Ishikawa (cell line): Measurements from ENCODE around the gene ZMAT3.

ENCODE experiments used
- CEBPB ChIP-seq: IDR thresholded peaks from 2 replicates; pipeline ENCODE4 v1.6.1; 2012
- CREB1 ChIP-seq: IDR thresholded peaks from 2 replicates; pipeline ENCODE4 v1.6.1; 2012; ENCODE audit warnings: low read depth
- EGR1 ChIP-seq: IDR thresholded peaks from 2 replicates; pipeline ENCODE4 v1.6.1; 2012
- EP300 ChIP-seq: IDR thresholded peaks from 2 replicates; pipeline ENCODE4 v1.6.1; 2012; ENCODE audit warnings: borderline replicate concordance
- FOXM1 ChIP-seq: IDR thresholded peaks from 2 replicates; pipeline ENCODE4 v1.6.1; 2012; ENCODE audit warnings: low read depth, borderline replicate concordance
- NFIC ChIP-seq: IDR thresholded peaks from 2 replicates; pipeline ENCODE4 v1.6.1; 2012
- RAD21 ChIP-seq: IDR thresholded peaks from 2 replicates; pipeline ENCODE4 v1.6.1; 2012; ENCODE audit warnings: low read depth
- TAF1 ChIP-seq: IDR thresholded peaks from 2 replicates; pipeline ENCODE4 v1.6.1; 2012; ENCODE audit warnings: low read depth, mild to moderate bottlenecking
- TCF12 ChIP-seq: IDR thresholded peaks from 2 replicates; pipeline ENCODE4 v1.6.1; 2012; ENCODE audit warnings: low read depth
- TEAD4 ChIP-seq: IDR thresholded peaks from 2 replicates; pipeline ENCODE4 v1.6.1; 2012
- YY1 ChIP-seq: IDR thresholded peaks from 2 replicates; pipeline ENCODE4 v1.6.1; 2012; ENCODE audit warnings: low read depth
- ZBTB7A ChIP-seq: IDR thresholded peaks from 2 replicates; pipeline ENCODE4 v1.6.1; 2012; ENCODE audit warnings: low read depth
- TF ChIP-seq, protein P1 (sequence below): IDR thresholded peaks from 2 replicates; pipeline ENCODE4 v1.6.1; 2012; ENCODE audit warnings: low read depth, mild to moderate bottlenecking
- TF ChIP-seq, protein P2 (sequence below): IDR thresholded peaks from 2 replicates; pipeline ENCODE4 v1.6.1; 2012
- TF ChIP-seq, protein P3 (sequence below): IDR thresholded peaks from 2 replicates; pipeline ENCODE4 v1.6.1; 2012

ZMAT3 gene

DNA sequence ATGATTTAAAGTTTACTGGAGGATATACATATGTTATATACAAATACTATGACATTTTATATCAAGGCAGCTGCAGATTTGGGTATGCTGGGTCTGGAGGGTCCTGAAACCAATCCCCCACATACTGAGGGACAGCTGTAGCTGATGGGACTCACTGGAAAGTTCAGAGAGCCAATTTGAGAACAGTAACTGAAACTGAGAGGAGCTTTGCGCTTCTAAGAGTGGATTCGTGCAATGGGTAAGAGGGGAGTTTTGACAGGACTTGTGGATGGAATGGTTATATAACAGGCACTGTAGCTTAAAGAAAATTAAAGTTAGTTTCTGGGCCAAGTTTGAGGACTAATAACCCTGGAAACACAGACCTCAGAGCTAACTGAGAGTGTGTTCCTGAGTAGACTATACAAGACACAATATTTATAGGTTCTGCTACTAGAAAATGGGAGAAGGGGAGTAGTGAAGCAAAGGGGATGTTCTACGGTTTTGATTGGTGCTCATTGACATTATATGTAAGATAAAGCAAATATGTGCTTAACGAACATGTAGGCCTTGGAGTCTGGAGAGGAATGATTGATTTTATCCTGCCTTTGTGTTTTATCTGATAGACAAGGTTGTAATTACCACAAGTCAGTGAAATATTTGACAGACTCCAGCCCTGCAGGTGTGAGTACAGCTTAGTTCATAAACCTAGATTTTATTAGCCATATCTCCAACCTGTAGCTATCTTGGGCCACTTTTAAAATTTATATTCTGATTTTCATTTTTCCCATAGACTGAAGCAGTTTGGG is 4.8 kb upstream of the ZMAT3 start:
- TF ChIP-seq RAD21 (no peak), ZBTB7A (no peak), TEAD4 (no peak), CEBPB (no peak), EP300 (no peak), EGR1 (no peak), CREB1 (no peak), NFIC (no peak), FOXM1 (no peak), YY1 (no peak), TAF1 (no peak), TCF12 (no peak)
- TF ChIP-seq, protein P1, sequence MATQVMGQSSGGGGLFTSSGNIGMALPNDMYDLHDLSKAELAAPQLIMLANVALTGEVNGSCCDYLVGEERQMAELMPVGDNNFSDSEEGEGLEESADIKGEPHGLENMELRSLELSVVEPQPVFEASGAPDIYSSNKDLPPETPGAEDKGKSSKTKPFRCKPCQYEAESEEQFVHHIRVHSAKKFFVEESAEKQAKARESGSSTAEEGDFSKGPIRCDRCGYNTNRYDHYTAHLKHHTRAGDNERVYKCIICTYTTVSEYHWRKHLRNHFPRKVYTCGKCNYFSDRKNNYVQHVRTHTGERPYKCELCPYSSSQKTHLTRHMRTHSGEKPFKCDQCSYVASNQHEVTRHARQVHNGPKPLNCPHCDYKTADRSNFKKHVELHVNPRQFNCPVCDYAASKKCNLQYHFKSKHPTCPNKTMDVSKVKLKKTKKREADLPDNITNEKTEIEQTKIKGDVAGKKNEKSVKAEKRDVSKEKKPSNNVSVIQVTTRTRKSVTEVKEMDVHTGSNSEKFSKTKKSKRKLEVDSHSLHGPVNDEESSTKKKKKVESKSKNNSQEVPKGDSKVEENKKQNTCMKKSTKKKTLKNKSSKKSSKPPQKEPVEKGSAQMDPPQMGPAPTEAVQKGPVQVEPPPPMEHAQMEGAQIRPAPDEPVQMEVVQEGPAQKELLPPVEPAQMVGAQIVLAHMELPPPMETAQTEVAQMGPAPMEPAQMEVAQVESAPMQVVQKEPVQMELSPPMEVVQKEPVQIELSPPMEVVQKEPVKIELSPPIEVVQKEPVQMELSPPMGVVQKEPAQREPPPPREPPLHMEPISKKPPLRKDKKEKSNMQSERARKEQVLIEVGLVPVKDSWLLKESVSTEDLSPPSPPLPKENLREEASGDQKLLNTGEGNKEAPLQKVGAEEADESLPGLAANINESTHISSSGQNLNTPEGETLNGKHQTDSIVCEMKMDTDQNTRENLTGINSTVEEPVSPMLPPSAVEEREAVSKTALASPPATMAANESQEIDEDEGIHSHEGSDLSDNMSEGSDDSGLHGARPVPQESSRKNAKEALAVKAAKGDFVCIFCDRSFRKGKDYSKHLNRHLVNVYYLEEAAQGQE, result no peak
- TF ChIP-seq, protein P2, sequence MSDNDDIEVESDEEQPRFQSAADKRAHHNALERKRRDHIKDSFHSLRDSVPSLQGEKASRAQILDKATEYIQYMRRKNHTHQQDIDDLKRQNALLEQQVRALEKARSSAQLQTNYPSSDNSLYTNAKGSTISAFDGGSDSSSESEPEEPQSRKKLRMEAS, result no peak
- TF ChIP-seq, protein P3, sequence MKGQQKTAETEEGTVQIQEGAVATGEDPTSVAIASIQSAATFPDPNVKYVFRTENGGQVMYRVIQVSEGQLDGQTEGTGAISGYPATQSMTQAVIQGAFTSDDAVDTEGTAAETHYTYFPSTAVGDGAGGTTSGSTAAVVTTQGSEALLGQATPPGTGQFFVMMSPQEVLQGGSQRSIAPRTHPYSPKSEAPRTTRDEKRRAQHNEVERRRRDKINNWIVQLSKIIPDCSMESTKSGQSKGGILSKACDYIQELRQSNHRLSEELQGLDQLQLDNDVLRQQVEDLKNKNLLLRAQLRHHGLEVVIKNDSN, result no peak

DNA sequence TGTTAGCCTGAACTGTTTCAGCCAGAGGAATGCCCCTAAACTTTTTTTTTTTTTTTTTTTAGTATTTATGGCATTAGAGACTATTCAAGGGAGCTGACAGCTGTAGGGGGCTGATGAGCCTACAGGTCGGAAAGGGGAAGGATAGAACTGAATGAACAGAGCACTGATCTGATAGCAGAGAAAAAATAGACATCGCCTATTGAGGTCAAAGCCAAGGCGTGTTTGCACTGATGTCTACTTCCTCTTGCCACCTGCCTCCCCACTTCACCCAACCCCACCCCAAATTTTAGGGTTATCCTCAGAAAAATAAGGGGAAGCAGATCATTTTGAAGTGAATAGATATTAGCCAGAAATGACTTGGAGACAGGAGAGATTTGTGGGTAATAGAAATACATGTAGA is 3.0 kb upstream of the ZMAT3 start:
- TF ChIP-seq, protein P3, result no peak
- TF ChIP-seq TEAD4 (no peak), YY1 (no peak), EP300 (no peak)

DNA sequence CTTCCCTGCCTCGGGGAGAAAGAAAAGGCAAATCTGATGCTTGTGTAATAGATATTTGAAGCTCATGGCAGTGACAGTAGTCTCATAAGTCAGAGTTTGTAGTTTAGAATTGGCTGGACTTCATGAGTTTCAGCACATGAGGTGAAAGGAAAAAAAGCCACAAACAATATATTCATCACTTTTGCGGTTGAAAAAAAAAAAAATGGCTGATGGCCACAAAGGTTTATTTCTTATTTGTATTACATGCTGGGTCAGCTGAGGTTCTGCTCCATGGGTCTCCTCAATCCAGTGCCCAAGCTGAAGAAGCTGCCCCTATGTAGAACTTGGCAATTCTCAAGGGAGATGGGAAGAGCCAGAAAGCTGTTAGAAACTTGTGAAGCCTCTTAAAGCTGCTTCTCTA is 2.2 kb upstream of the ZMAT3 start:
- TF ChIP-seq CREB1, result no peak
- no peak for TF ChIP-seq CEBPB
- TF ChIP-seq TEAD4, result no peak
- TF ChIP-seq, protein P1, result no peak
- no peak for TF ChIP-seq NFIC
- no peak for TF ChIP-seq RAD21
- TF ChIP-seq, protein P3, result no peak
- TF ChIP-seq, protein P2, result no peak

DNA sequence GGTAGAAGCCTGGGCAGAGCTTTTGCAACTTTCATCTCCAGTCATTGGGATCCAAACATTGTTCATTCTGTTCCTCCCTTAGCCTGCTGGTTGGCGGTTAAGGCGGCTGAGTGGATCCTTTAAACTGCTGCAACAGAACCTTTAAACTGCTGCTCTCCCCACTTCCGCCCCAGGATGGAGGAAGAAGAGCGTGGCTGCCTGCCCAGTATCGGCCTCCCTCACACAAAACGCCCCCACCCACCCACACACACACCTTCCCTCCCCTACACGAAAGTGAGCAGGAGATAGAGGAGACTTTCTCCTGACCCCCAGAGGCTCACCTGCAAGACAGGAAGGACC is 460 bp upstream of the ZMAT3 start:
- 0 out of 2 replicates have a peak, but pooled peaks have one; percentile 6 for TF ChIP-seq EP300
- no peak for TF ChIP-seq TCF12

DNA sequence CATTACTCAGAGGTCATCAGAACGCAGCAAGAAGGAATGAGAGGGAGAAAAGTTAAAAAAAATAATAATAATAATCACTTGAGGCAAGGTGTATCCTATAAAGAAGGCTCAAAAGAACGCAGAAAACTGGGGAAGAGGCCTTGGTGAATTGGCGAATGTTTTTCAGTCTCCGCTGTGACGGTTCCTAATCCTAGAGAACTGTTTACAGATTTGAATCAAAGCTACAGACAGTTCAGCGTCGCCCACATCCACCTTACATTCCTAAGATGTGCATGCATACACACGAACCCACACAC is 634 bp downstream of the ZMAT3 start:
- TF ChIP-seq EP300 (no peak), CREB1 (no peak), YY1 (no peak), TEAD4 (no peak; the same call in 1 of the 2 replicates), RAD21 (no peak)

DNA sequence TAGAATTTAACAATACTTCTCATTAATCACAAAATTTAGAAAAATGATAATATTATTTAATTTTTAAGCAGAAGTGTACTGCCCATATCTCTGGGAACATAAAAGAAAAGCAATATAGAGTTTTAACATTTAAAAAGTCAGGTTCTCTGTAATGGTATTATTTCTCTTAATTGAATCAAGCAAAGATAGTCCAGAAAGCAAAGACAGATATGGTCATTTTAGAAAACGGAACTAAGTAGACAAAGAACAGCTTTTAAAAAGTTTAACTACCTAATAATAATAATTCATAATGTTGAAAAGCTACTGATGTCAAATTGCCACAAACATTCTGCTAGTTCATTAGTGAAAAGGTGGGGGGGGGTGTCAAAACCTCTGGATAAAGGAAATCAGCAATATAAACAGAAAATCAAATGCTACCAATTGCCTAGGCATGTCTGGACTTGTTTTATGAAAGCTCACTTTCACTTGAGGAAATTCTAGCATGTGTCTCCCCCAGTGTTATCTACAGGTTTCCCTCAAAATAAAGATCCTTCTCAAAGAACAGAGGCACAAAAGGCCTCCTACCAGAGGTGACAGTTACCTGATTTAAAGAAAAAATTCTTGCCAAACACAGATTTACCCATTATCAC is 1.7 kb downstream of the ZMAT3 start:
- TF ChIP-seq NFIC (no peak), CEBPB (no peak), CREB1 (no peak), TEAD4 (no peak), ZBTB7A (no peak)
- TF ChIP-seq, protein P3, result no peak
- TF ChIP-seq, protein P2, result no peak
